HCT116 (cell line): Measurements from ENCODE around the gene BORCS5. TPM values are rescaled to one million over a fixed set of nuclear protein-coding genes. Genes with fewer than 3 reads are reported as not detected.

Source experiments
- ATAC-seq: fragments of 200-7000 bp; cut with Tn5 transposase; 2 replicates; pipeline ENCODE4 v1.9.1; 2020; ENCODE audit warnings: mild to moderate bottlenecking, moderate library complexity
- BruUV-seq: library from RNA; stranded (reverse); fragments of 400-500 nt; replicated peaks from 2 replicates; lab custom pipeline; 2021; lab: Mats Ljungman, UMichigan
- CTCF ChIA-PET: fragments of 300-600 bp; sonication (Branson Sonifier 250); formaldehyde crosslinking; loops from one replicate; lab custom pipeline; 2021; ENCODE audit warnings: antibody characterized with exemption; lab: Charles Lee
- POLR2A ChIA-PET: fragments of 300-600, 350-600 bp; sonication (Branson Sonifier 250); formaldehyde crosslinking; loops from one replicate; lab custom pipeline; 2021; ENCODE audit warnings: antibody characterized with exemption; lab: Charles Lee
- RAD21 ChIA-PET, 2 experiments: fragments of 300-600 bp; sonication (Branson Sonifier 250); formaldehyde crosslinking; loops; one replicate each; lab custom pipeline; 2023; ENCODE audit warnings: low total read pairs in 2 of 2; ENCODE audit not compliant: uncharacterized antibody in 2 of 2, unreplicated experiment in 2 of 2, low non-redundant PET in 1 of 2; lab: Charles Lee
- DNase-seq: peaks from one replicate; pipeline ENCODE4 v3.0.0-alpha.2; 2010; ENCODE audit warnings: low read depth, low spot score
- H2AFZ ChIP-seq: fragments of 200-600 bp; shearing (Covaris generic), sonication (generic); 2 replicates; pipeline ENCODE4 v1.6.1; 2017; ENCODE audit warnings: low read depth, mixed run types, mixed read lengths, antibody characterized with exemption, low read length; ENCODE audit not compliant: poor library complexity, severe bottlenecking
- H3K27ac ChIP-seq: 2 replicates; pipeline ENCODE4 v1.5.1; 2012; ENCODE audit warnings: low read depth, low read length
- H3K27me3 ChIP-seq: fragments of 200-600 bp; sonication (generic); 2 replicates; pipeline ENCODE4 v1.6.1; 2016; ENCODE audit warnings: mixed run types, low read length, mixed read lengths; ENCODE audit not compliant: insufficient read depth
- H3K36me3 ChIP-seq, 2 experiments: fragments of 200-500 bp in 1 of 2; fragments of 200-600 bp in 1 of 2; sonication (Bioruptor generic) in 1 of 2; sonication (generic) in 1 of 2; 2 replicates each; pipeline versions ENCODE4 v1.5.1 to v1.6.1; 2014 to 2016; ENCODE audit warnings: low read length in 2 of 2, inconsistent platforms in 1 of 2, mixed read lengths in 1 of 2, mixed run types in 1 of 2; ENCODE audit not compliant: insufficient read depth in 2 of 2, control insufficient read depth in 1 of 2
- H3K4me1 ChIP-seq, 2 experiments: fragments of 200-600 bp in 1 of 2; sonication (generic) in 1 of 2; 2 replicates each; pipeline versions ENCODE4 v1.5.1 to v1.6.1; 2012 to 2017; ENCODE audit warnings: low read length in 2 of 2, inconsistent platforms in 1 of 2, mild to moderate bottlenecking in 1 of 2, mixed read lengths in 1 of 2, mixed run types in 1 of 2, moderate library complexity in 1 of 2; ENCODE audit not compliant: insufficient read depth in 2 of 2, control insufficient read depth in 1 of 2
- H3K4me2 ChIP-seq: fragments of 200-600 bp; sonication (generic); 2 replicates; pipeline ENCODE4 v1.6.1; 2017; ENCODE audit warnings: mixed run types, low read length, mixed read lengths
- H3K4me3 ChIP-seq, 2 experiments: fragments of 200-600 bp in 1 of 2; sonication (generic) in 1 of 2; replicated peaks in 1 of 2; 2 replicates each; pipeline ENCODE4 v1.5.1; 2011 to 2016; ENCODE audit warnings: low read length in 2 of 2, control low read depth in 1 of 2, low read depth in 1 of 2, mild to moderate bottlenecking in 1 of 2, mixed read lengths in 1 of 2, mixed run types in 1 of 2
- H3K79me2 ChIP-seq: fragments of 200-600 bp; sonication (generic); 2 replicates; pipeline ENCODE4 v1.6.1; 2017; ENCODE audit warnings: mild to moderate bottlenecking, mixed run types, low read length, moderate library complexity, mixed read lengths; ENCODE audit not compliant: insufficient read depth
- H3K9ac ChIP-seq: fragments of 200-600 bp; sonication (generic); 2 replicates; pipeline ENCODE4 v1.6.1; 2016; ENCODE audit warnings: low read length, mixed read lengths
- H3K9me2 ChIP-seq: fragments of 200-600 bp; sonication (generic), shearing (Covaris generic); 2 replicates; pipeline ENCODE4 v1.6.1; 2017; ENCODE audit warnings: mixed run types, mild to moderate bottlenecking, moderate library complexity; ENCODE audit not compliant: insufficient read depth
- H3K9me3 ChIP-seq, 2 experiments: fragments of 200-500 bp in 1 of 2; fragments of 200-600 bp in 1 of 2; sonication (Bioruptor generic) in 1 of 2; sonication (generic) in 1 of 2; 2 replicates each; pipeline ENCODE4 v1.6.1; 2014 to 2017; ENCODE audit warnings: low read length in 2 of 2, mixed read lengths in 2 of 2, inconsistent platforms in 1 of 2, low read depth in 1 of 2, mild to moderate bottlenecking in 1 of 2, mixed run types in 1 of 2, moderate library complexity in 1 of 2; ENCODE audit not compliant: control insufficient read depth in 1 of 2, insufficient read depth in 1 of 2
- H4K20me1 ChIP-seq: fragments of 200-600 bp; sonication (generic), shearing (Covaris generic); 2 replicates; pipeline ENCODE4 v1.6.1; 2017; ENCODE audit warnings: mixed run types, mild to moderate bottlenecking, moderate library complexity; ENCODE audit not compliant: insufficient read depth
- ATF3 ChIP-seq: IDR thresholded peaks from 2 replicates; pipeline ENCODE4 v1.6.1; 2012
- CBX3 ChIP-seq: IDR thresholded peaks from 2 replicates; pipeline ENCODE4 v1.6.1; 2012; ENCODE audit warnings: low read depth
- CTCF ChIP-seq, 3 experiments: fragments of 200-600 bp in 1 of 3; sonication (generic) in 1 of 3; IDR thresholded peaks in 2 of 3; conservative IDR thresholded peaks in 1 of 3; 2 replicates each; pipeline ENCODE4 v1.5.1; 2012 to 2017; ENCODE audit warnings: low read depth in 2 of 3, low read length in 2 of 3, antibody characterized with exemption in 1 of 3, borderline replicate concordance in 1 of 3, control low read depth in 1 of 3, mild to moderate bottlenecking in 1 of 3, mixed read lengths in 1 of 3, mixed run types in 1 of 3, moderate library complexity in 1 of 3; ENCODE audit not compliant: insufficient read depth in 1 of 3
- EGR1 ChIP-seq: IDR thresholded peaks from 2 replicates; pipeline ENCODE4 v1.6.1; 2012; ENCODE audit warnings: low read depth
- ELF1 ChIP-seq: IDR thresholded peaks from 2 replicates; pipeline ENCODE4 v1.6.1; 2012; ENCODE audit warnings: low read depth, borderline replicate concordance
- EZH2 ChIP-seq: fragments of 200-600 bp; sonication (generic); IDR thresholded peaks from 2 replicates; pipeline ENCODE4 v1.6.1; 2017; ENCODE audit warnings: antibody characterized with exemption, mixed run types
- EZH2phosphoT487 ChIP-seq: fragments of 200-600 bp; IDR thresholded peaks from 2 replicates; pipeline ENCODE4 v1.6.1; 2018; ENCODE audit warnings: antibody characterized with exemption, borderline replicate concordance
- JUND ChIP-seq: IDR thresholded peaks from 2 replicates; pipeline ENCODE4 v1.6.1; 2012
- POLR2A ChIP-seq: IDR thresholded peaks from 2 replicates; pipeline ENCODE4 v1.7.0; 2011; ENCODE audit warnings: borderline replicate concordance; ENCODE audit not compliant: insufficient read depth, insufficient read length; ENCODE audit errors: extremely low read depth
- POLR2AphosphoS5 ChIP-seq: IDR thresholded peaks from 2 replicates; pipeline ENCODE4 v1.6.1; 2011; ENCODE audit warnings: mild to moderate bottlenecking, low read depth, low read length, moderate library complexity
- REST ChIP-seq: IDR thresholded peaks from 2 replicates; pipeline ENCODE4 v1.6.1; 2012; ENCODE audit warnings: low read depth
- SIN3A ChIP-seq: IDR thresholded peaks from 2 replicates; pipeline ENCODE4 v1.6.1; 2012; ENCODE audit warnings: low read depth
- SP1 ChIP-seq: IDR thresholded peaks from 2 replicates; pipeline ENCODE4 v1.6.1; 2012; ENCODE audit warnings: low read depth
- SRF ChIP-seq: IDR thresholded peaks from 2 replicates; pipeline ENCODE4 v1.6.1; 2012; ENCODE audit warnings: low read depth
- TCF7L2 ChIP-seq: IDR thresholded peaks from 2 replicates; pipeline ENCODE4 v1.7.0; 2011; ENCODE audit warnings: borderline replicate concordance, inconsistent platforms; ENCODE audit not compliant: insufficient read depth, insufficient read length; ENCODE audit errors: extremely low read depth
- ZBTB33 ChIP-seq: IDR thresholded peaks from 2 replicates; pipeline ENCODE4 v1.6.1; 2011; ENCODE audit warnings: mild to moderate bottlenecking, low read length, moderate library complexity; ENCODE audit not compliant: insufficient replicate concordance; ENCODE audit errors: extremely low read depth
- ZNF274 ChIP-seq: fragments of 200-500 bp; sonication (Bioruptor generic); IDR thresholded peaks from 2 replicates; pipeline ENCODE4 v1.6.1; 2014; ENCODE audit warnings: mild to moderate bottlenecking, low read depth, low read length, inconsistent platforms
- intact Hi-C: fragments of 100-400 bp; cut with micrococcal nuclease; formaldehyde crosslinking; loops from 2 replicates; pipeline ENCODE4 v1.10.0; 2022
- total RNA-seq: library from RNA; stranded (reverse); gene quantifications from one replicate; pipeline ENCODE4 v1.2.1, GENCODE V29; 2021; ENCODE audit not compliant: unreplicated experiment

BORCS5 gene
- total RNA-seq, 1 experiment from 2014 or later, result 8.7 TPM

GRCh38 chr12:12460935-12461922 is 104.4 kb downstream of the BORCS5 start:
- ChIA-PET RAD21 (no interaction called here), CTCF (no interaction called here), POLR2A (interaction anchor here (0.6 kb wide), 1 partner anchor 165 kb away, joined by 3 read pairs; no protein-coding TSS in a partner anchor)
- no peak overlapping the region for H3K27ac ChIP-seq
- no peak overlapping the region for H3K9ac ChIP-seq
- H3K36me3 ChIP-seq, result no peaks in the 10 kb centered on the region
- ATAC-seq, result no peak
- no peaks in the 10 kb centered on the region for H3K4me1 ChIP-seq
- no peaks in the 10 kb centered on the region for H3K9me2 ChIP-seq
- no peak overlapping the region for H2AFZ ChIP-seq
- no peak overlapping the region for H3K4me2 ChIP-seq
- TF ChIP-seq REST (no peak), SIN3A (no peak), ZBTB33 (no peak), CTCF (IDR thresholded peaks at IDR 0.05 in 2 of 3, conservative IDR thresholded peaks at IDR 0.05 in 1 of 3; ENCODE audit: borderline replicate concordance in 1 of 3, insufficient read depth in 1 of 3, low read depth in 2 of 3, low read length in 2 of 3) (no peak), ATF3 (no peak), EGR1 (no peak), SP1 (no peak), TCF7L2 (no peak), SRF (no peak), CBX3 (no peak), ZNF274 (no peak), EZH2 (no peak), EZH2phosphoT487 (no peak), JUND (no peak), POLR2AphosphoS5 (no peak), ELF1 (no peak), POLR2A (no peak)
- no peaks in the 10 kb centered on the region for H3K27me3 ChIP-seq
- H3K9me3 ChIP-seq, result no peaks in the 10 kb centered on the region
- no TSS peak for BruUV-seq
- no peak overlapping the region for H3K4me3 ChIP-seq
- DNase-seq, result no peak
- intact Hi-C loops, result no loop called here
- H4K20me1 ChIP-seq, result no peaks in the 10 kb centered on the region
- H3K79me2 ChIP-seq, result no peaks in the 10 kb centered on the region
